Activated naive CD8-positive, alpha-beta T cell (primary cell): ENCODE results near the gene CLCNKA.
A peak's percentile ranks its signal among the peaks of the same experiment; 100 is the strongest.
"Not testable (repeated sequence)": the region's sequence is repeated elsewhere in the genome, so short reads cannot be mapped to it uniquely, and the experiment has no call there.

ENCODE experiments used
- H3K27ac Mint-ChIP-seq: one replicate; pipeline ENCODE4 v1.8.0; 2021; ENCODE audit warnings: mixed read lengths
- H3K27me3 Mint-ChIP-seq: one replicate; pipeline ENCODE4 v1.8.0; 2021; ENCODE audit warnings: mixed read lengths
- H3K36me3 Mint-ChIP-seq: one replicate; pipeline ENCODE4 v1.8.0; 2021; ENCODE audit warnings: mixed read lengths
- H3K4me1 Mint-ChIP-seq: one replicate; pipeline ENCODE4 v1.8.0; 2021; ENCODE audit warnings: low read depth, mixed read lengths
- H3K4me3 Mint-ChIP-seq: one replicate; pipeline ENCODE4 v1.8.0; 2021; ENCODE audit warnings: mild to moderate bottlenecking, mixed read lengths
- H3K9me3 Mint-ChIP-seq: one replicate; pipeline ENCODE4 v1.8.0; 2021; ENCODE audit warnings: low read depth, mixed read lengths

Gene CLCNKA

GRCh38 chr1:16021681-16022080 is at the start of gene CLCNKA:
CLCNKA (plus strand) TSS chr1:16022036; CDS start chr1:16022620, 584 bp downstream.
- H3K36me3 Mint-ChIP-seq, result no peaks in the 10 kb centered on the region
- no peaks in the 10 kb centered on the region for H3K4me1 Mint-ChIP-seq
- no peaks in the 10 kb centered on the region for H3K9me3 Mint-ChIP-seq
- no peak within 1 kb of the TSS for H3K27ac Mint-ChIP-seq
- no peaks in the 10 kb centered on the region for H3K27me3 Mint-ChIP-seq
- H3K4me3 Mint-ChIP-seq, result no peak within 1 kb of the TSS

DNA sequence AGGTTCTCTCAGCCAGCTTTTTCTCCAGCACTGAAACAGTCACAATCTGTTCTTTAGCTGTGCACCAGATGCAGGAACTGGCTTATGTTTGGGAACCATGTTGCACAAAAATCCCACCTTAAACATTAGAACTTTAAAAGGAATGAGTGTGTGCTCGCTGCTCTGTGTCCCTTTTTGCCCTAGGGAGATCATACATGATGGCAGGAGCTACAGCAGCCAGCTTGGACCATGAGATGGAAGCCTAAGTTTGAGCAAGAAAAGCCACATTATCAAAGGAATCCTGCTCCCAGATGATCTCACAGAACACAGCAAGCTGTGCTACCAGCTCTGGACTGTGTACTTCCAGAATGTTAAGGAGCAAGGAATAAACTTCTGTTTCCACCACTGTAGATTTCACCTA is 49.4 kb upstream of the CLCNKA start:
- Mint-ChIP-seq H3K4me3 (peak overlapping the region; percentile 5), H3K36me3 (peaks cover 22% of the 10 kb centered on the region), H3K4me1 (peaks cover 66% of the 10 kb centered on the region), H3K27ac (peak overlapping the region; percentile 67), H3K27me3 (no peaks in the 10 kb centered on the region), H3K9me3 (no peaks in the 10 kb centered on the region)

DNA sequence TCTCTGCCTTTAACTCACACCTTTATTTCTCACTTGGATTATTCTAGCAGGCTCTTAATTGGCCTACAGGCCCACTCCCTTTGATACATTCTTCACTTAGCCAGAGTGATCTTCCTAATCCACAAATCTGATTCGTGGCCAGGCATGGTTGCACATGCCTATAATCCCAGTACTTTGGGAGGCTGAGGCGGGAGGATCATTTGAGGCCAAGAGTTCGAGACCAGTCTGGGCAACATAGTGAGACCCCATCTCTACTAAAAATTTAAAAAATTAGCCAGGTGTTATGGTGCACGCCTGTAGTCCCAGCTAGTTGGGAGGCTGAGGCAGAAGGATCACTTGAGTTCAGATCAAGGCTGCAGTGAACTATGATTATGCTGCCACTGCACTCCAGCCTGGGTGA is 48.1 kb upstream of the CLCNKA start:
- Mint-ChIP-seq H3K4me3 (peak overlapping the region; percentile 38), H3K27ac (peak overlapping the region; percentile 67), H3K4me1 (peaks cover 55% of the 10 kb centered on the region), H3K36me3 (peaks cover 22% of the 10 kb centered on the region), H3K9me3 (no peaks in the 10 kb centered on the region), H3K27me3 (no peaks in the 10 kb centered on the region)

DNA sequence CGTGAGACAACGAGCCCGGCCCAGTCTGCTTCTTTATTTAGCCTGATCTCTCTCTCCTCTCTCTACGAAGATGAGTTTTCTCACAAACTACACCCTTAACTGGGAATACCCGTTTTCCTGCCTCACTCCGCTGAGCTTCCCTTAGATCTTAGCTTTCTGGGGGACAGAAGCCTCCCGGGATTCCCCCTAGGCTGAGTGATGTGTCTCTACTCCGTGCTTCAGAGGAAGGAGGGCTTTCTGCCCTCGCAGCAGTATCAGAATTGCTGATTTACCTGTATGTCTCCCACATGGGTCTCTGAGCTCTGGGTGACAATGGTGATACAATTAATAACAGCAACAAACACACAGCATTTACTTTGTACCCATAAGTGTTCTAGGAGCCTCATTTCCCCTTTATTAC is 47.0 kb upstream of the CLCNKA start:
- H3K27me3 Mint-ChIP-seq, result no peaks in the 10 kb centered on the region
- H3K4me3 Mint-ChIP-seq, result peak overlapping the region; percentile 92
- H3K27ac Mint-ChIP-seq, result peak overlapping the region; percentile 95
- peaks cover 54% of the 10 kb centered on the region for H3K4me1 Mint-ChIP-seq
- H3K9me3 Mint-ChIP-seq, result no peaks in the 10 kb centered on the region
- peaks cover 21% of the 10 kb centered on the region for H3K36me3 Mint-ChIP-seq

DNA sequence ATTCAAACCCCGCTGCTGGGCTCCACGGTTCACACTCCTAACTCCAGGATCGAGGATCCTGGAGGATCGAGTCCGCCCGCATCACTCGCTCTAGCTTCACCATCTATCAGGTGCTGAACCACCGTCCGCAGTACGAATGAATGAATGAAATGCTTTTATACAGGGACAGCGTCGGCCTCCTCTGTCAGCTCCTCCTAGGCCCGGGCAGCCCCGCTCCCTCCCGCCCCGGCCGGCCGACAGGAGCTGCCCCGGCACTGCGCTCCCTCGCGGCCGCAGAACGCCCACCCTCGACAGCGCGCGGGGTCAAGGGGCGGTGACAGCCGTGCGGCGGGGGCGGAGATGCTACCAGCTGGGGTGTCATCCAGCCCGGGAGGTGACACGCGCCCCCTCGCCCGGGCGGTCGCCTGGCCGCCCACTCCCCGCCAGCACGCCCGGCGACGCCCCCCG is 46.5 kb upstream of the CLCNKA start:
- Mint-ChIP-seq H3K4me3 (peak overlapping the region; percentile 92), H3K27ac (peak overlapping the region; percentile 95), H3K9me3 (no peaks in the 10 kb centered on the region), H3K27me3 (no peaks in the 10 kb centered on the region), H3K36me3 (peaks cover 18% of the 10 kb centered on the region), H3K4me1 (peaks cover 51% of the 10 kb centered on the region)

DNA sequence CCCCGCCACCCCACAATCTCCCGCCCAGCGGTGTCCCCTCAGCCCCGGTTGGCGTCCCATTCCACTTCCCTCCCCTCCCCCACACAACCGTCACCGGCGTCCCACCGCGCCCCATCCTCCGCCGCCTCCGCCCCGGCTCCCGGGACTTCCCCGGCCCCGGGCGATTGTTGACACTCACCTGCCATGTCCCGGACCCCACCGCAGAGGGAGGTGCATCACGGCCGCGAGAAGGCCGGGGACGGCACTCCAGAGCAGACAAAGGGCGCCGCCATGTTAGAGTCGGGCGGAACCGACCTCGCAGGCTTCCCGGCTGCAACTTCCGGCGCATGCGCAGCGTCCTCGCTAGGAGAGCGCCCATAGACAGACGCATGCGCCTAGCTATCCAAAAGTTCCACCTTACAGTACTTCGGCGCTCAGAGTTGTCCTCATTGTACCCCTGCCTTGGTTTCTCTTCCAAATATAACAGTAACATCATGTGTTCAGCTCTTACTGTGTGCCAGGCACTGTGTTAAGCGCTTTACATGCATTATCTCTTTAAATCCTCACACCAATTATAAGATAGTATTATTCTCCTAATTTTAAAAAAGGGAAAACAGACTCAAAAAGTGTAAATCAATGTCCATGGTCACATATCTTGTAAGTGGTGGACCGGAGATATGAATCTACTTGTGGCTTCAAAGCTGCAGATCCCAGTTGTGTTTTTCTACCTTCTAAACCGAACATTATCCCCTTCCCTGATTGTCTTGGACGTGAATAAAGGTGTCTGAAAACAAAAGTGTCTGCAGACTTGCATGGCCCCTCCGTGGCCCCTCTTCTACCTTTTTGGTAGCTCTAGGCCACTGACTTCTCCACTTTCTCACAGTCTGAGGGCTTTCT is 45.8 kb upstream of the CLCNKA start, which contains the start of gene ZBTB17:
Gene ZBTB17 (minus strand): TSS at position 297 of the 876 bp plus-strand sequence. CDS start 27,606 bp downstream, outside the sequence.
- H3K4me3 Mint-ChIP-seq, result peak within 1 kb of the TSS; percentile 92
- peaks cover 44% of the 10 kb centered on the region for H3K4me1 Mint-ChIP-seq
- peak within 1 kb of the TSS; percentile 95 for H3K27ac Mint-ChIP-seq
- no peaks in the 10 kb centered on the region for H3K9me3 Mint-ChIP-seq
- H3K27me3 Mint-ChIP-seq, result no peaks in the 10 kb centered on the region
- peaks cover 13% of the 10 kb centered on the region for H3K36me3 Mint-ChIP-seq

- not testable (repeated sequence) for H3K27me3 Mint-ChIP-seq
- H3K4me1 Mint-ChIP-seq, result peaks cover 31% of the 10 kb centered on the region
- peak overlapping the region; percentile 46 for H3K4me3 Mint-ChIP-seq
Measured at GRCh38 chr1:15977947-15978346, 43.9 kb upstream of the CLCNKA start.

GRCh38 chr1:15981679-15982078 is 40.2 kb upstream of the CLCNKA start:
- no peaks in the 10 kb centered on the region for H3K27me3 Mint-ChIP-seq
- H3K4me3 Mint-ChIP-seq, result no peak overlapping the region
- peaks cover 18% of the 10 kb centered on the region for H3K4me1 Mint-ChIP-seq
- no peaks in the 10 kb centered on the region for H3K36me3 Mint-ChIP-seq
- no peak overlapping the region for H3K27ac Mint-ChIP-seq
- H3K9me3 Mint-ChIP-seq, result no peaks in the 10 kb centered on the region

More at GRCh38 chr1:15977947-15978346, 43.9 kb upstream of the CLCNKA start:
- peak overlapping the region; percentile 34 for H3K27ac Mint-ChIP-seq
- not testable (repeated sequence) for H3K36me3 Mint-ChIP-seq, H3K9me3 Mint-ChIP-seq

DNA sequence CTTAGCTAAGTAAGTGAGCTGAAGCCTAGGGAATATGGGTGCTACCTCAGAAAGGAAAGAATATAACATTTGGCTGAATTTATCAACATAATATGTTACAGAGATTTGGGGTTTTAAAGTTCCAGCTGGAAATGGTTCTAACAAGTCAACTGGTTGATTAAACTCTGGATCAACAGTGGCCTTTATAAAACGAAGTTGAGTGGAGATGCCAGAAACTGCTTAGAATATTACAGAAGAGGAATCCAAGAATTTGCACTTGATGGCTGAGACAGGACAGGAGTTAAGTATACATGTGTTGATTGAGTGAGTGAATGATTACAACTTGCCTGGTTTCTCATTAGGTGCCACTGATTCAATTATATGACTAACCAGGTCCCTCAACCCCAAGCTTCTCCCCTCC is 38.6 kb upstream of the CLCNKA start:
- Mint-ChIP-seq H3K9me3 (no peaks in the 10 kb centered on the region), H3K4me3 (no peak overlapping the region), H3K4me1 (peaks cover 15% of the 10 kb centered on the region), H3K36me3 (no peaks in the 10 kb centered on the region), H3K27me3 (no peaks in the 10 kb centered on the region), H3K27ac (no peak overlapping the region)

DNA sequence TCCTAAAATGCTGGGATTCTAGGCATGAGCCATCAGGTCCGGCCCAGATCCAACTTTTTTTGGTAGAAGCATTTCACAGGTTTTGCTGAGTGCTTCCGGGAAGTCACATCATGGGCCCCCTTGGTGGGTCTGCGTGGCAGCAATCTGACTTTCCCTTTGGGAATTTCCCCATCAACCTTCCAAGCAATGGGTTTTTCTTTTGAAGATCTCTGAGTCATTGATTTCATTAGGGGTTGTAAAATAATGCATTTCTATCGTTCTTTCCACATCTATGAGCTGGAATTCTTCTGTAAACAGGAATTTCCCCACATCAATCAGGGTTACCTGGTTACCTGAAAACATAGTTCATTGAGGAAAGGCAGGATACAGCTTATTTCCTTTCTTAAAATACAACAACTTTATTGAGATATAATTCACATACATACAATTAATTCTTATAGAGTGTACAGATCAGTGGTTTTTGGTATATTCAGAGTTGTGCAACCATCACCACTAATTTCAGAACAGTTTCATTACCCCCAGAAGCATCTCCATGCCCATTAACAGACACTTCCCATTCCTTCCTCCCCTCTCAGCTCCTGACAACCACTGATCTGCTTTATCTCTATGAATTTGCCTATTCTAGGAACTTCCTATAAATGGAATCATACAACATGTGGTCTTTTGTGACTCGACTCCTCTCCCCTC is 36.1 kb upstream of the CLCNKA start:
- Mint-ChIP-seq H3K27me3 (no peaks in the 10 kb centered on the region), H3K9me3 (no peaks in the 10 kb centered on the region), H3K36me3 (no peaks in the 10 kb centered on the region), H3K27ac (peak overlapping the region; percentile 12), H3K4me1 (peaks cover 15% of the 10 kb centered on the region), H3K4me3 (no peak overlapping the region)

DNA sequence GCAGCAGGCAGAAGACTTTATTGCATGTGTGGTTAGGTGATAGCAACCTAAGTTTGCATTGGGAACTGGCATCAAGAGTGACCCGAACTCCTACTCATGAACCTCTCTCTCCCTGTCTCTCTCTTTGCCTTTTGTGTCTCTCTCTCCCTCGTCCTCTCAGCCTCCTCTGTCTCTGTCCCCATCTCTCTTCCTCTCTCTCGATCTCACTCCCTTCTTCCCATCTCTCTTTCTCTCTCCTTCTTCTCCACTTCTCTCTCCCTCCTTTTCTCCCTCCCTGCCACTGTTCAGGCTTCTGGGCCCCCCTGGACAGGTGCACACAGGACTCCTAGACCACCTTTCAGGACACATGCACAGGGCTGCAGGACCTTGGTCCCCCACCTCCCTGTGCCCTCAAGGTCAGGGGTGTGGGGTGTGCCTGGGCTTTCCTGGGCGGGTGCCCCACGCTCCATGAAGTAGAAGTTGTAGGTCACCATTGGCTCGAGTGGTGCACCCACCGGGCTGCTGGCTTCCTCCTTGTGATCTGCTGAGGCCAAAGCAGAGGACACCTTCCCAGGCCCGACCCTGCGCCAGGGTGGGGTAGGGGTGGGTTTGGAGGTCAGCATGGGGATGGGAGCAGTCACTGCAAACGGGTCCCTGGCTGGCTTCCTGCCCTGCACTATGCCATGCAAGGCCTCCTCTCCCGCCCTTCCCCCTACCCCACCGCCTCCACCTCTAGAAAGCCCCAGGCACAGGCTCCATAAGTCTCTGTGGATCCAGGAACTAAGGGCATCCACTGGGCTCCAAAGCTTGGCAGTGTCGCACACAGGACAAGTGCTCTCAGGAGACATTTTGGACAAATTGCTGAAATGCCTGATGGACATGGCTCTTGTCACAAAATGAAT is 32.7 kb upstream of the CLCNKA start:
- Mint-ChIP-seq H3K27ac (no peak overlapping the region), H3K9me3 (no peaks in the 10 kb centered on the region), H3K36me3 (no peaks in the 10 kb centered on the region), H3K4me1 (peaks cover 7% of the 10 kb centered on the region), H3K4me3 (no peak overlapping the region), H3K27me3 (no peaks in the 10 kb centered on the region)

DNA sequence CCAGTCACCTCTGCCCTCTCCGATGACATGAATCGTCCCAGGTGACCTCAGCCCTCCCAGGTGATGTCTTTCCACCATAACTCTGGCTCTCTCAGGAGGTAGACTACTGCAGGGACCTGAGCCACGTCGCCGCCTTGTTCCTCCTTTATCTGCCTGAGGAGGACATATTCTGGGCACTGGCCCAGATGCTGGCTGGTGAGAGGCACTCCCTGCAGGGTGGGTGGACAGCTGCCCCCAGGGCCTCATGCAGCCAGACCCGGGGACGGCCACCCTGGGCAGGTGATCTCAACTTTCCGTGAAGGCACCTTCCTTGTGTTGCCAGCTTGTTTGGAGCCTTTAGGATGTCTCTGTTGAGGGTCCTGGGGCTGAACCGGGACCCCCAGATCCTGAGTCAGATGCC is 32.1 kb upstream of the CLCNKA start:
- Mint-ChIP-seq H3K4me3 (no peak overlapping the region), H3K9me3 (no peaks in the 10 kb centered on the region), H3K27ac (no peak overlapping the region), H3K4me1 (peaks cover 7% of the 10 kb centered on the region), H3K36me3 (no peaks in the 10 kb centered on the region), H3K27me3 (no peaks in the 10 kb centered on the region)

DNA sequence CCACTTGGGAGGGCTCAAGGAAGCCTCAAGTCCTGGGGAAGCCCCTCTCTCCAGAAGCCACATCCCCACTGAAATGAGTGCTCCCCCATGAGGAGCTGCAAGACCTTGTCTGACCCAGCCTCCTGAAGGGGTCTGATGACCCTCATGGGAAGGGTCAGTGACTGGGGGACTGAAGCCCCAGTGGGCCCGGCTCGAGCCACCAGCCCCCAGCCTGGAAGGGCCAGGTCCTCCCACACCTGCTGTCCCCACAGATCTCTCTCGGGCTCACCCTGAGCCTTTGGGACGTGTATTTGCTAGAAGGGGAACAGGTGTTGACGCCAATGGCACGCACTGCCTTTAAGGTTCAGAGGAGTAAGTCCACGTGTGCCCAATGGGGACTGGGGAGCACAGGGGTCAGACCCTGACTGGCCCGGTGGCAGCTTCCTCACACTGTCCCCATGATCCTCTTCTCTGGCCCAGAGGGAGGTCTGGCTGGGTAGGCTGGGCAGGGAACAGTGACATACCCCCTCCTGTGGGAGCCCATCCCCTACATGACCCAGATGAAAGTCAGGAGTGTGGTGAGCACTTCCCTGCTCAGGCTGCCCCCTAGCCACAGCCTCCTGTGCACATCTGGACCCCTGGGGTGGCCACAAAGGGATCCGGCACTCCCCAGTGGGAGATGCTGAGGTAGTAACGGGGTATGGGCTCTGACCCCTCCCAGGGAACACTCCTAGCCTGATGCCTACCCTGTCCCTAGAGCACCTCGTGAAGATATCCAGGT is 30.2 kb upstream of the CLCNKA start:
- H3K4me3 Mint-ChIP-seq, result no peak overlapping the region
- no peak overlapping the region for H3K27ac Mint-ChIP-seq
- H3K9me3 Mint-ChIP-seq, result no peaks in the 10 kb centered on the region
- H3K27me3 Mint-ChIP-seq, result no peaks in the 10 kb centered on the region
- H3K36me3 Mint-ChIP-seq, result no peaks in the 10 kb centered on the region
- no peaks in the 10 kb centered on the region for H3K4me1 Mint-ChIP-seq

DNA sequence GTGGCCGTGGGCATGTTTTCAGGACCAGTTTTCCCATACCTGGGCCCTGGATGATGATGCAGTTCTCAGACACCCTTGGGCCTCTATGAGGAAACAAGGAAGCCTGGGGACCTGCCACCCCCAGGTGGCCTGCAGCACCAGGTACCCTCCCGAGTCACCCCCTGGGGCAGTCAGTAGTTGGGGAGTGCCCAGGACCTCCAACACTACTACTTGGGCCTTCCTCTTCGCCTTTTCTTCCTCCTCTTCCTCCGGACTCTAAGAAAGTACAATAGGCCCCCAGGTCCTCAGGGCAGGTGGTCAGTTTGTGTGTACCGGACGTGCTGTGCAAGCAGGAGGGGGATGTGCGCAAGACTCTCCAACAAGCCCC is 29.7 kb upstream of the CLCNKA start:
- H3K4me3 Mint-ChIP-seq, result no peak overlapping the region
- peak overlapping the region; percentile 16 for H3K27ac Mint-ChIP-seq
- no peaks in the 10 kb centered on the region for H3K27me3 Mint-ChIP-seq
- H3K9me3 Mint-ChIP-seq, result no peaks in the 10 kb centered on the region
- H3K36me3 Mint-ChIP-seq, result no peaks in the 10 kb centered on the region
- no peaks in the 10 kb centered on the region for H3K4me1 Mint-ChIP-seq
